Thyroid gland (tissue), 4 donors: ENCODE measurements around the gene ITGA8. TPM values are rescaled to one million over a fixed set of nuclear protein-coding genes. Genes with fewer than 3 reads are reported as not detected.

Experiments
- DNase-seq, 2 donors: peaks; one replicate each; pipeline ENCODE4 v3.0.0-alpha.2; 2019
- H3K27ac ChIP-seq, 3 donors: fragments of 200-600 bp; sonication (generic); 1 replicate in 2 of 3; 2 replicates in 1 of 3; pipeline ENCODE4 v1.5.1; 2016 to 2019; ENCODE audit warnings: mild to moderate bottlenecking in 1 of 3, moderate library complexity in 1 of 3
- H3K27me3 ChIP-seq: fragments of 200-600 bp; sonication (generic); one replicate; pipeline ENCODE4 v1.5.1; 2019
- H3K36me3 ChIP-seq, 2 donors: fragments of 200-600 bp; sonication (generic); one replicate each; pipeline ENCODE4 v1.5.1; 2016 to 2019
- H3K4me1 ChIP-seq, 2 donors: fragments of 200-600 bp; sonication (generic); one replicate each; pipeline ENCODE4 v1.5.1; 2017 to 2019
- H3K4me3 ChIP-seq, 3 donors: fragments of 200-600 bp; sonication (generic); replicated peaks in 1 of 3; 1 replicate in 2 of 3; 2 replicates in 1 of 3; pipeline ENCODE4 v1.5.1; 2016; ENCODE audit warnings: mild to moderate bottlenecking in 1 of 3
- H3K9me3 ChIP-seq: fragments of 200-600 bp; sonication (generic); one replicate; pipeline ENCODE4 v1.5.1; 2017
- POLR2A ChIP-seq, 2 donors: fragments of 450-650 bp; IDR thresholded peaks; one replicate each; pipeline ENCODE4 v1.6.1; 2017; ENCODE audit warnings: antibody characterized with exemption in 2 of 2, mild to moderate bottlenecking in 2 of 2, moderate library complexity in 1 of 2
- WGBS, 2 donors: methylation state at CpG; one replicate each; pipeline ENCODE4 v1.1.5; 2017; 5-methylcytosine and 5-hydroxymethylcytosine counted together
- intact Hi-C: fragments of 100-400 bp; cut with DNase I; formaldehyde crosslinking; loops from one replicate; pipeline ENCODE4 v1.15.1; 2023
- total RNA-seq, 4 donors: library from RNA; depleted of rRNA; stranded (reverse); fragments of >200 nt; gene quantifications; one replicate each; pipeline ENCODE4 v1.2.3, GENCODE V29; 2016
- TF ChIP-seq, protein P1 (sequence below), 6 experiments: fragments of 200-600 bp in 3 of 6; fragments of 450-650 bp in 3 of 6; sonication (generic) in 3 of 6; IDR thresholded peaks; one replicate each; pipeline ENCODE4 v1.5.1; 2016 to 2019; ENCODE audit warnings: antibody characterized with exemption in 6 of 6, mild to moderate bottlenecking in 2 of 6, inconsistent platforms in 1 of 6, moderate library complexity in 1 of 6

ITGA8 gene
- total RNA-seq, 4 donors from 2014 or later, result 4.6 to 14.8 (median 4.9) TPM

- Histone ChIP-seq H3K4me1 (no peaks in the 10 kb centered on the region), H3K4me3 (no peak overlapping the region), H3K9me3 (no peaks in the 10 kb centered on the region), H3K27ac (no peak overlapping the region), H3K36me3 (no peaks in the 10 kb centered on the region), H3K27me3 (no peaks in the 10 kb centered on the region)
- DNase-seq, result no peak
- 88 to 90% methylated on average over 5 of the region's 5 CpGs for WGBS, 2 donors
- no peak for TF ChIP-seq POLR2A (IDR thresholded peaks at IDR 0.05)
- TF ChIP-seq, protein P1, sequence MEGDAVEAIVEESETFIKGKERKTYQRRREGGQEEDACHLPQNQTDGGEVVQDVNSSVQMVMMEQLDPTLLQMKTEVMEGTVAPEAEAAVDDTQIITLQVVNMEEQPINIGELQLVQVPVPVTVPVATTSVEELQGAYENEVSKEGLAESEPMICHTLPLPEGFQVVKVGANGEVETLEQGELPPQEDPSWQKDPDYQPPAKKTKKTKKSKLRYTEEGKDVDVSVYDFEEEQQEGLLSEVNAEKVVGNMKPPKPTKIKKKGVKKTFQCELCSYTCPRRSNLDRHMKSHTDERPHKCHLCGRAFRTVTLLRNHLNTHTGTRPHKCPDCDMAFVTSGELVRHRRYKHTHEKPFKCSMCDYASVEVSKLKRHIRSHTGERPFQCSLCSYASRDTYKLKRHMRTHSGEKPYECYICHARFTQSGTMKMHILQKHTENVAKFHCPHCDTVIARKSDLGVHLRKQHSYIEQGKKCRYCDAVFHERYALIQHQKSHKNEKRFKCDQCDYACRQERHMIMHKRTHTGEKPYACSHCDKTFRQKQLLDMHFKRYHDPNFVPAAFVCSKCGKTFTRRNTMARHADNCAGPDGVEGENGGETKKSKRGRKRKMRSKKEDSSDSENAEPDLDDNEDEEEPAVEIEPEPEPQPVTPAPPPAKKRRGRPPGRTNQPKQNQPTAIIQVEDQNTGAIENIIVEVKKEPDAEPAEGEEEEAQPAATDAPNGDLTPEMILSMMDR (IDR thresholded peaks at IDR 0.05), result no peak
- intact Hi-C loops, result no loop called here
Measured at GRCh38 chr10:15546606-15547005, 173.1 kb downstream of the ITGA8 start.

DNA sequence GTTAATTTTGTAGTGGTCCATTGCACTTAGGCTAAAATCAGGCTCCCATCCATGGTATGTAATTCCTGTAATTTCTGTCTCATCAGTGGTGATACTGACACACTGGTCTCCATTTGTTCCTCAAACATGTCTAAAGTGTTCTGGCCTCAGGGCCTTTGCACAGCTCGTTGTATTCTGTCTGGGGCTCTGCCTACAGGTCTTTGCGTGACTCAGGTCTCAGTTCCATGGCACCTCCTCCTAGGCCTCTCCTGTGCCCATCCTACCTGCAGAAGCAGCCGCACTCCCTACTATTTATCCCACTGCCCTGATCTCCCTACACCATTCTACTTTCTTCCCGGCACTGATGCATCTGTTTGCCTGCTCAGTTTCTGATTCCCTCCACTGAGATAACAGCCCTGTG is 173.8 kb downstream of the ITGA8 start:
- no peak overlapping the region for H3K4me3 ChIP-seq
- no peak for DNase-seq
- TF ChIP-seq POLR2A (IDR thresholded peaks at IDR 0.05), result no peak
- TF ChIP-seq, protein P1 (IDR thresholded peaks at IDR 0.05), result no peak
- WGBS, 2 donors, result 87 to 98% methylated on average over 4 of the region's 4 CpGs
- no peaks in the 10 kb centered on the region for H3K27me3 ChIP-seq
- no peaks in the 10 kb centered on the region for H3K9me3 ChIP-seq
- intact Hi-C loops, result no loop called here
- no peak overlapping the region for H3K27ac ChIP-seq
- H3K36me3 ChIP-seq, result no peaks in the 10 kb centered on the region
- no peaks in the 10 kb centered on the region for H3K4me1 ChIP-seq

- Histone ChIP-seq H3K4me1 (no peaks in the 10 kb centered on the region), H3K9me3 (no peaks in the 10 kb centered on the region), H3K36me3 (no peaks in the 10 kb centered on the region), H3K27me3 (no peaks in the 10 kb centered on the region), H3K27ac (no peak overlapping the region), H3K4me3 (no peak overlapping the region)
- DNase-seq, result no peak
- intact Hi-C loops, result no loop called here
- 88 to 95% methylated on average over 2 of the region's 2 CpGs for WGBS, 2 donors
- TF ChIP-seq, protein P1 (IDR thresholded peaks at IDR 0.05), result no peak
- TF ChIP-seq POLR2A (IDR thresholded peaks at IDR 0.05), result no peak
Measured at GRCh38 chr10:15545266-15545665, 174.5 kb downstream of the ITGA8 start.

DNA sequence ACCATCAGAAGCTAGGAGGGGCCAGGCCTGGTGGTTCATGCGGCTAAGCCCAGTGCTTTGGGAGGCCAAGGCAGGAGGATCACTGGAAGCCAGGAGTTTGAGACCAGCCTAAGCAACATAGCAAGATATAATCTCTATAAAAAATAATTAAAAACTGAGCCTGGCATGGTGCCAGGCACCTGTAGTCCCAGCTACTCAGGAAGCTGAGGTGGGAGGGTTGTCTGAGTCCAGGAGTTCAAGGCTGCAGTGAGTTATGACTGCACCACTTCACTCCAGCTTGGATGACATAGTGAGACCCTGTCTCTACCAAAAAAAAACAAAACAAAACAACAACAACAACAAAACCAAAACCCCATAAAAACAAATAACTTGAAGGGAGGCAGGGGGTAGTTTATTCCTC is 175.7 kb downstream of the ITGA8 start:
- Histone ChIP-seq H3K27me3 (no peaks in the 10 kb centered on the region), H3K4me1 (no peaks in the 10 kb centered on the region), H3K27ac (no peak overlapping the region), H3K36me3 (no peaks in the 10 kb centered on the region), H3K4me3 (no peak overlapping the region), H3K9me3 (no peaks in the 10 kb centered on the region)
- TF ChIP-seq POLR2A (IDR thresholded peaks at IDR 0.05), result no peak
- TF ChIP-seq, protein P1 (IDR thresholded peaks at IDR 0.05), result no peak
- 93 to 94% methylated on average over 1 of the region's 1 CpG for WGBS, 2 donors
- no peak for DNase-seq
- intact Hi-C loops, result no loop called here

DNA sequence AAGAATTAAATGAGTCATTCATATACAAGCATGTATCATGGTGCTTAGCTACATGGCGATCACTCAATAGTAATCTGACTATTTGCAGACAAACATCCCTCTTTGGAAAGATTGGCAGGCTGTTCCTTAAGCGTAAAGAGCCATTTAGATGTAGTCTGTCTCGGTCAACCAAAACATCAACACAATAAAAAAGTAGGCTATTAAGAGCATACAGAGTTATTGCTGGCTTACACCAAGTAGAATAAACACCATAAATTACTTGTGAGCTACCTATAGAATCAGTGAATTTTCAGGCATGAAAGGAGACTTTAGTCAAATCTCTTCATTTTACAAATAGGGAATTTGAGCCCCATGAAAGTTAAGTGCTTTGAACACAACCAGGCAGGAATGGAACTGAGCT is 176.9 kb downstream of the ITGA8 start:
- Histone ChIP-seq H3K27ac (no peak overlapping the region), H3K27me3 (no peaks in the 10 kb centered on the region), H3K4me3 (no peak overlapping the region), H3K4me1 (no peaks in the 10 kb centered on the region), H3K36me3 (no peaks in the 10 kb centered on the region), H3K9me3 (no peaks in the 10 kb centered on the region)
- TF ChIP-seq POLR2A (IDR thresholded peaks at IDR 0.05), result no peak
- TF ChIP-seq, protein P1 (IDR thresholded peaks at IDR 0.05), result no peak
- 95 to 97% methylated on average over 3 of the region's 3 CpGs for WGBS, 2 donors
- no peak for DNase-seq
- intact Hi-C loops, result no loop called here
